Measurements from ENCODE around the gene LHFPL4. TPM values are rescaled to one million over a fixed set of nuclear protein-coding genes. Genes with fewer than 3 reads are reported as not detected.
"Not testable (repeated sequence)": the region's sequence is repeated elsewhere in the genome, so short reads cannot be mapped to it uniquely, and the experiment has no call there.

The LHFPL4 gene
- total RNA-seq, 6 donors from 2014 or later: 0.52 TPM; not detected in 5

GRCh38 chr3:9499455-9500107 lies 54.0 kb downstream of the LHFPL4 start:
- WGBS, 2 donors: 23 to 33% methylated on average over 17 to 19 of the region's 19 CpGs
- peaks cover 0 to 12% (median 6%) of the 10 kb centered on the region in 4 donors for H3K27me3 ChIP-seq
- peak in 1 of 2 donors; percentile 46 for DNase-seq
- H3K9me3 ChIP-seq: no peaks in the 10 kb centered on the region
- TF ChIP-seq CTCF (IDR thresholded peaks at IDR 0.05) (no peak), POLR2A (IDR thresholded peaks at IDR 0.05) (no peak), POLR2AphosphoS5 (IDR thresholded peaks at IDR 0.05) (no peak), EP300 (IDR thresholded peaks at IDR 0.05) (no peak)
- H3K4me3 ChIP-seq: no peak overlapping the region
- ATAC-seq (ENCODE audit: low FRiP score in 2 of 2): no peak
- no peaks in the 10 kb centered on the region for H3K36me3 ChIP-seq
- H3K27ac ChIP-seq: no peak overlapping the region
- H3K4me1 ChIP-seq: peaks cover 6 to 14% (median 10%) of the 10 kb centered on the region in 4 donors

GRCh38 chr3:9498781-9499180 lies 54.8 kb downstream of the LHFPL4 start:
- DNase-seq: no peak
- Histone ChIP-seq H3K4me3 (no peak overlapping the region), H3K9me3 (no peaks in the 10 kb centered on the region), H3K4me1 (peaks cover 6 to 14% (median 10%) of the 10 kb centered on the region in 4 donors), H3K27ac (no peak overlapping the region), H3K27me3 (peaks cover 0 to 12% (median 6%) of the 10 kb centered on the region in 4 donors), H3K36me3 (no peaks in the 10 kb centered on the region)
- no peak for TF ChIP-seq EP300 (IDR thresholded peaks at IDR 0.05)
- no peak for TF ChIP-seq POLR2A (IDR thresholded peaks at IDR 0.05)
- 82 to 87% methylated on average over 3 to 6 of the region's 6 CpGs for WGBS, 2 donors
- no peak for ATAC-seq (ENCODE audit: low FRiP score in 2 of 2)

- H3K36me3 ChIP-seq: no peaks in the 10 kb centered on the region
- H3K4me3 ChIP-seq: no peak overlapping the region
- no peak for ATAC-seq (ENCODE audit: low FRiP score in 2 of 2)
- DNase-seq: no peak
- H3K9me3 ChIP-seq: no peaks in the 10 kb centered on the region
- no peak for TF ChIP-seq EP300 (IDR thresholded peaks at IDR 0.05)
- no peak for TF ChIP-seq POLR2AphosphoS5 (IDR thresholded peaks at IDR 0.05)
- TF ChIP-seq CTCF (IDR thresholded peaks at IDR 0.05): no peak
- TF ChIP-seq POLR2A (IDR thresholded peaks at IDR 0.05): no peak
- H3K27me3 ChIP-seq: peaks cover 0 to 12% (median 6%) of the 10 kb centered on the region in 4 donors
- H3K4me1 ChIP-seq: peaks cover 6 to 14% (median 10%) of the 10 kb centered on the region in 4 donors
- no peak overlapping the region for H3K27ac ChIP-seq
- 79 to 89% methylated on average over 8 of the region's 8 CpGs for WGBS, 2 donors
Observed at GRCh38 chr3:9497821-9498565, 55.6 kb downstream of the LHFPL4 start.

- ATAC-seq (ENCODE audit: low FRiP score in 2 of 2) (no peak), DNase-seq (no peak)
- Histone ChIP-seq H3K27ac (no peak overlapping the region), H3K9me3 (no peaks in the 10 kb centered on the region), H3K27me3 (peaks cover 0 to 12% (median 6%) of the 10 kb centered on the region in 4 donors), H3K36me3 (no peaks in the 10 kb centered on the region), H3K4me1 (peaks cover 6 to 14% (median 10%) of the 10 kb centered on the region in 4 donors), H3K4me3 (no peak overlapping the region)
- 80 to 85% methylated on average over 6 of the region's 6 CpGs for WGBS, 2 donors
- no peak for TF ChIP-seq EP300 (IDR thresholded peaks at IDR 0.05)
Observed at GRCh38 chr3:9496893-9497292, 56.7 kb downstream of the LHFPL4 start.

GRCh38 chr3:9494036-9494435 lies 59.6 kb downstream of the LHFPL4 start:
- not testable (repeated sequence) for H3K4me3 ChIP-seq; H3K4me1 ChIP-seq; ATAC-seq (ENCODE audit: low FRiP score in 2 of 2); DNase-seq; H3K27ac ChIP-seq; H3K27me3 ChIP-seq; H3K36me3 ChIP-seq; H3K9me3 ChIP-seq
- WGBS, 2 donors: 90 to 91% methylated on average over 15 of the region's 15 CpGs

- H3K36me3 ChIP-seq: peaks cover 0 to 2% (median 0%) of the 10 kb centered on the region in 4 donors
- 74 to 76% methylated on average over 3 of the region's 3 CpGs for WGBS, 2 donors
- no peak overlapping the region for H3K4me3 ChIP-seq
Observed at GRCh38 chr3:9491506-9491905, 62.1 kb downstream of the LHFPL4 start.

More at GRCh38 chr3:9491506-9491905, 62.1 kb downstream of the LHFPL4 start:
- Histone ChIP-seq H3K9me3 (peaks cover 0 to 5% (median 2%) of the 10 kb centered on the region in 4 donors), H3K27ac (no peak overlapping the region), H3K4me1 (no peaks in the 10 kb centered on the region), H3K27me3 (no peaks in the 10 kb centered on the region)
- no peak for ATAC-seq (ENCODE audit: low FRiP score in 2 of 2)
- TF ChIP-seq EP300 (IDR thresholded peaks at IDR 0.05) (no peak), CTCF (IDR thresholded peaks at IDR 0.05) (no peak), POLR2AphosphoS5 (IDR thresholded peaks at IDR 0.05) (no peak), POLR2A (IDR thresholded peaks at IDR 0.05) (no peak)
- DNase-seq: no peak

Measured in upper lobe of left lung (tissue), 6 donors.